Heart right ventricle (tissue), 16 donors: ENCODE results near the gene CDC42BPA. TPM values are rescaled to one million over a fixed set of nuclear protein-coding genes. Genes with fewer than 3 reads are reported as not detected.

Experiments
- ATAC-seq, 8 donors: fragments of 200-7000 bp; cut with Tn5 transposase; one replicate each; pipeline ENCODE4 v1.9.1; 2020; ENCODE audit warnings: mild to moderate bottlenecking in 8 of 8, moderate library complexity in 8 of 8, moderate number of reproducible peaks in 1 of 8
- DNase-seq, 2 donors: peaks; one replicate each; pipeline ENCODE4 v3.0.0-alpha.2; 2020
- H3K27ac ChIP-seq, 10 donors: fragments of 200-600 bp; sonication (generic) in 2 of 10; one replicate each; pipeline versions ENCODE4 v1.5.0 to v1.8.0; 2020 to 2022; ENCODE audit warnings: mild to moderate bottlenecking in 3 of 10
- H3K27me3 ChIP-seq, 7 donors: fragments of 200-600 bp; one replicate each; pipeline ENCODE4 v1.8.0; 2021 to 2022; ENCODE audit warnings: mild to moderate bottlenecking in 2 of 7
- H3K36me3 ChIP-seq, 9 donors: fragments of 200-600 bp; sonication (generic) in 1 of 9; one replicate each; pipeline versions ENCODE4 v1.5.0 to v1.8.0; 2020 to 2022; ENCODE audit warnings: mild to moderate bottlenecking in 2 of 9
- H3K4me1 ChIP-seq, 9 donors: fragments of 200-600 bp; sonication (generic) in 1 of 9; one replicate each; pipeline versions ENCODE4 v1.5.0 to v1.8.0; 2020 to 2022; ENCODE audit warnings: mild to moderate bottlenecking in 4 of 9
- H3K4me3 ChIP-seq, 10 donors: fragments of 200-600 bp; sonication (generic) in 2 of 10; one replicate each; pipeline versions ENCODE4 v1.5.0 to v1.8.0; 2020 to 2022; ENCODE audit warnings: mild to moderate bottlenecking in 7 of 10, moderate library complexity in 2 of 10
- H3K9me3 ChIP-seq, 11 donors: fragments of 200-600 bp in 10 of 11; sonication (generic) in 2 of 11; one replicate each; pipeline versions ENCODE4 v1.5.0 to v1.8.0; 2013 to 2022; ENCODE audit warnings: mild to moderate bottlenecking in 2 of 11, control low read depth in 1 of 11, moderate library complexity in 1 of 11
- CTCF ChIP-seq, 9 donors: fragments of 200-600 bp; sonication (generic) in 2 of 9; IDR thresholded peaks; one replicate each; pipeline versions ENCODE4 v1.5.0 to v1.8.0; 2021 to 2022; ENCODE audit warnings: antibody characterized with exemption in 9 of 9, mild to moderate bottlenecking in 5 of 9, moderate library complexity in 1 of 9
- WGBS, 2 donors: extraction: QIAGEN DNeasy Blood & Tissue Kit; methylation state at CpG; one replicate each; pipeline ENCODE4 v1.1.7; 2013; ENCODE audit warnings: inconsistent platforms in 1 of 2; 5-methylcytosine and 5-hydroxymethylcytosine counted together
- intact Hi-C, 10 donors: fragments of 100-400 bp; cut with DNase I; formaldehyde crosslinking; loops; one replicate each; pipeline versions ENCODE4 v1.11.1 to v1.14.2; 2022
- long read RNA-seq, 3 donors: library from polyadenylated mRNA; unstranded; transcript quantifications; one replicate each; pipeline ENCODE4 v2.0.0, GENCODE V29; 2020 to 2021
- polyA plus RNA-seq, 2 donors: library from polyadenylated mRNA; stranded (reverse); fragments of 200-250 nt; gene quantifications; one replicate each; pipeline ENCODE4 v1.2.3, GENCODE V29; 2013
- total RNA-seq, 10 donors: library from RNA; stranded (reverse); fragmentation: NEBNext Ultra II Directional in 3 of 10; extraction: Animal tissue kit (Norgen Biotek cat#: 25700) in 3 of 10; gene quantifications; one replicate each; pipeline versions ENCODE4 v1.2.1 to v1.2.4, GENCODE V29; 2021 to 2023
- donor health status: Arrhythmogenic right ventricular cardiomyopathy.
- donor health status: ischemic (EF 13 %, LVEDD 7.1; RV severe dilation, severe dysfunction).
- donor health status: healthy with polysubstance abuse.
- donor health status: DM: no; HTN: yes; CAD: no.
- donor health status: DM: no; HTN: no; CAD: no.
- donor health status: ischemic (EF 25% LVEDD 6.9; RV normal size, moderate dysfunction).
- donor health status: ischemic (EF 25% LVEDD 5.7; RV mildly dilated, moderate dysfunction).
- donor health status: healthy.
- donor health status: DM: yes; HTN: yes; CAD: no.
- donor health status: Ischemic cardiomyopathy.
- donor health status: ischemic (EF 35%, LVEDD 5.7; RV mildly dilated, moderate dysfunction).
- donor health status: nonischemic (EF 11% LVEDD 7.7; RV severe dilation, severe dysfunction).
- donor health status: DM: yes; HTN: yes; CAD: no.
- donor health status: PGD.
- donor health status: ischemic (EF 29% LVEDD 5.4; RV normal size, mild dysfunction).
- donor health status: nonischemic (EF 23%, LVEDD 6.1; RV moderate dilation, normal function).

Gene CDC42BPA
- total RNA-seq (10 to 100 TPM; 22.2 to 39.5 (median 31.8) TPM), polyA plus RNA-seq (10 to 100 TPM in 1 of 2 donors, 1 to 10 TPM in 1; 8.6 to 13.3 TPM)
- long read RNA-seq, donor 1, full-length matches to known transcripts: 1 of 43 reads
- long read RNA-seq, donor 1, partial matches to known transcripts: 28 of 43 reads
- long read RNA-seq, donor 1, other reads (novel, unspliced or antisense): 14 of 43 reads
- long read RNA-seq, donor 2, partial matches to known transcripts: 37 of 51 reads
- long read RNA-seq, donor 2, other reads (novel, unspliced or antisense): 14 of 51 reads
- long read RNA-seq, donor 3, partial matches to known transcripts: 17 of 31 reads
- long read RNA-seq, donor 3, other reads (novel, unspliced or antisense): 14 of 31 reads

- intact Hi-C loops: loop anchor here in 8 of 10 donors (2.0 to 10.0 kb wide), 12 partner anchors 33 to 181 kb away; no protein-coding TSS in a partner anchor
- H3K9me3 ChIP-seq: no peaks in the 10 kb centered on the region
- 0% methylated on average over 62 to 98 of the region's 98 CpGs for WGBS, 2 donors
- DNase-seq (peak; percentile 87 to 91), ATAC-seq (peak; percentile 90 to 95 (median 93))
- peak within 1 kb of the TSS; percentile 78 to 96 (median 86) for H3K4me3 ChIP-seq
- peaks cover 0 to 32% (median 15%) of the 10 kb centered on the region in 9 donors for H3K4me1 ChIP-seq
- H3K27ac ChIP-seq: peak within 1 kb of the TSS; percentile 90 to 99 (median 98)
- TF ChIP-seq CTCF (IDR thresholded peaks at IDR 0.05): no peak
- no peaks in the 10 kb centered on the region for H3K36me3 ChIP-seq
- H3K27me3 ChIP-seq: peaks cover 0 to 29% (median 0%) of the 10 kb centered on the region in 7 donors
Observed at GRCh38 chr1:227318016-227318852, at the start of gene CDC42BPA. CDC42BPA (minus strand) TSS chr1:227318492; CDS start chr1:227317182, 1,310 bp downstream.

GRCh38 chr1:227368009-227368408, 49.7 kb upstream of the CDC42BPA start:
- DNase-seq: no peak

GRCh38 chr1:227365473-227366431, 47.5 kb upstream of the CDC42BPA start:
- H3K27ac ChIP-seq: no peak overlapping the region
- ATAC-seq (no peak), DNase-seq (no peak)
- no peaks in the 10 kb centered on the region for H3K36me3 ChIP-seq
- no peak for TF ChIP-seq CTCF (IDR thresholded peaks at IDR 0.05)
- intact Hi-C loops: loop anchor here in 3 of 10 donors (5.0 to 10.0 kb wide), 3 partner anchors 49 to 62 kb away; no protein-coding TSS in a partner anchor
- H3K4me3 ChIP-seq: no peak overlapping the region
- WGBS, 2 donors: 91 to 94% methylated on average over 8 of the region's 8 CpGs
- H3K9me3 ChIP-seq: peaks cover 0 to 6% (median 0%) of the 10 kb centered on the region in 11 donors
- H3K4me1 ChIP-seq: no peaks in the 10 kb centered on the region
- H3K27me3 ChIP-seq: no peaks in the 10 kb centered on the region

More at GRCh38 chr1:227368009-227368408, 49.7 kb upstream of the CDC42BPA start:
- Histone ChIP-seq H3K27ac (no peak overlapping the region), H3K9me3 (peaks cover 0 to 6% (median 0%) of the 10 kb centered on the region in 11 donors), H3K27me3 (no peaks in the 10 kb centered on the region), H3K4me1 (peaks cover 0 to 4% (median 0%) of the 10 kb centered on the region in 9 donors), H3K36me3 (no peaks in the 10 kb centered on the region), H3K4me3 (no peak overlapping the region)
- ATAC-seq: no peak
- no peak for TF ChIP-seq CTCF (IDR thresholded peaks at IDR 0.05)
- 98 to 100% methylated on average over 1 of the region's 1 CpG for WGBS, 2 donors
- intact Hi-C loops: loop anchor here in 3 of 10 donors (5.0 to 10.0 kb wide), 3 partner anchors 47 to 59 kb away; no protein-coding TSS in a partner anchor
